ENCODE measurements around the gene SLC18A3. TPM values are rescaled to one million over a fixed set of nuclear protein-coding genes. Genes with fewer than 3 reads are reported as not detected.

The SLC18A3 gene
- polyA plus RNA-seq, 1 donor (not counting 4 experiments of a cell fraction or from before 2014, with no cell fraction given) = not detected

DNA sequence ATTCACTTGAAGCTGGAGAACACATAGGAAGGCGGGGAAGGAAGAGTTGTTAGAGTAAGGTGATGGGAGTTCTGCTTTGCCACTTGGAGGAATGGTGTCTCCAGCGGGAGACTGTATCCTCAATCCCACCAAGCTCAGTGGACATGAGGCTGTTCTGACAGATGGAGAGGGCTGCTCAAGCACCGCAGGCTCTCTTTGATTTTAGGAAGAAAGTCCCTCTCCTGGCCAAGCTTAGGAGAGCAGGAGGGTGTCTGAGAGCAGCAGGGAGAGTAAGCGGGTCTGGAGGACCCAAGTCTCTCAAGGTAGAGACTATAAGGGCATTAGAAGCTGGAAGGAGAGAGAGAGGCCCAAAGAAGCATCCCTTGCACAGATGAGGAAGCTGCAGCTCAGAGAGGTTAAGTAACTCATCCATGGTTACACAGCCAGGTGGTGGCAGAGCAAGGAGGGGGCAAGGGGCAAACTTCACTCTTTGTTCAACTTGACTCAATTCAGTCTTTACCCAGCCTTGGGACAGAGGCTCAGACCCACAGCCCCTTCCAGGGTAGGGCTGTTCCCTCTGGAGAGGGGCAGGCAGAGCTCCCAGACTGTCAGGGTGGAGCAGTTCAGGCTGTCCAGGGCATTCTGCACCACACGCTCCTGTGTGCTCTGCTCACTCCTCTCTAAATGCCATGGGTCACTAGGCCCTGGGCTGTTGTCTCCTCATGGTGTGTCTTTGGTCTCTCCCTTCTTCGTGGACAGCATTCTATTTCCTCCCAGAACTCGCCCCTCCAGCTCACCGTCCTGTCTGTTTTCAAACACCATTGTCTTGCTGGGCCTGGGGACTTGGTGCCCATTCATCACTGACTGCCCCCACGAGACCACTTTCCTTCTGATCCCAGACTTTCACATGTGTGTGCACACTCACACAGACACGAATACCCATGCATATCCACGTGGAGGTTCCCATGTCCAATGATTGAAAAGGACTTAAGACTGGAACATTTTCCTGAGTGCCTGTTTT lies 12.6 kb downstream of the SLC18A3 start:
- Histone ChIP-seq H3K36me3 (ENCODE audit: control insufficient read depth in 2 of 2, extremely low read depth in 1 of 2, insufficient read depth in 2 of 2, low read length in 2 of 2) (no peaks in the 10 kb centered on the region), H3K4me1 (ENCODE audit: control insufficient read depth, extremely low read depth, insufficient read depth, low read length) (peaks cover 9% of the 10 kb centered on the region), H2AFZ (ENCODE audit: control insufficient read depth, low read length) (no peak overlapping the region), H3K79me2 (ENCODE audit: control insufficient read depth, insufficient read depth, low read length) (no peaks in the 10 kb centered on the region), H3K27ac (ENCODE audit: control insufficient read depth, insufficient read depth, low read length) (no peak overlapping the region), H3K27me3 (ENCODE audit: control insufficient read depth, extremely low read depth, insufficient read depth, low read length) (peaks cover 14% of the 10 kb centered on the region), H3K9ac (ENCODE audit: control insufficient read depth, extremely low read depth, insufficient read depth, low read length) (no peak overlapping the region), H3K4me2 (ENCODE audit: control insufficient read depth, extremely low read depth, insufficient read depth, low read depth, low read length) (no peak overlapping the region), H4K20me1 (ENCODE audit: control insufficient read depth, extremely low read depth, insufficient read depth, low read length) (no peaks in the 10 kb centered on the region), H3K4me3 (ENCODE audit: control insufficient read depth in 2 of 3, extremely low read depth in 1 of 3, insufficient read depth in 2 of 3, low read depth in 1 of 3, low read length in 3 of 3) (no peak overlapping the region), H3K9me3 (ENCODE audit: control insufficient read depth, low read depth, low read length) (no peaks in the 10 kb centered on the region), H3K9me1 (ENCODE audit: control insufficient read depth, extremely low read depth, insufficient read depth, low read length) (no peaks in the 10 kb centered on the region)
- FAIRE-seq (no peak), DNase-seq (ENCODE audit: low read depth, low spot score) (no peak)
- TF ChIP-seq EZH2 (IDR thresholded peaks at IDR 0.05; ENCODE audit: low read length) = no peak
- TF ChIP-seq, protein P1, sequence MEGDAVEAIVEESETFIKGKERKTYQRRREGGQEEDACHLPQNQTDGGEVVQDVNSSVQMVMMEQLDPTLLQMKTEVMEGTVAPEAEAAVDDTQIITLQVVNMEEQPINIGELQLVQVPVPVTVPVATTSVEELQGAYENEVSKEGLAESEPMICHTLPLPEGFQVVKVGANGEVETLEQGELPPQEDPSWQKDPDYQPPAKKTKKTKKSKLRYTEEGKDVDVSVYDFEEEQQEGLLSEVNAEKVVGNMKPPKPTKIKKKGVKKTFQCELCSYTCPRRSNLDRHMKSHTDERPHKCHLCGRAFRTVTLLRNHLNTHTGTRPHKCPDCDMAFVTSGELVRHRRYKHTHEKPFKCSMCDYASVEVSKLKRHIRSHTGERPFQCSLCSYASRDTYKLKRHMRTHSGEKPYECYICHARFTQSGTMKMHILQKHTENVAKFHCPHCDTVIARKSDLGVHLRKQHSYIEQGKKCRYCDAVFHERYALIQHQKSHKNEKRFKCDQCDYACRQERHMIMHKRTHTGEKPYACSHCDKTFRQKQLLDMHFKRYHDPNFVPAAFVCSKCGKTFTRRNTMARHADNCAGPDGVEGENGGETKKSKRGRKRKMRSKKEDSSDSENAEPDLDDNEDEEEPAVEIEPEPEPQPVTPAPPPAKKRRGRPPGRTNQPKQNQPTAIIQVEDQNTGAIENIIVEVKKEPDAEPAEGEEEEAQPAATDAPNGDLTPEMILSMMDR (optimal IDR thresholded peaks at IDR 0.05 in 1 of 3, IDR thresholded peaks at IDR 0.05 in 1 of 3, conservative IDR thresholded peaks at IDR 0.05 in 1 of 3; ENCODE audit: extremely low read depth in 1 of 3, insufficient read depth in 2 of 3, low read length in 3 of 3) = no peak
- dilution Hi-C loops (cut with MboI; ENCODE audit: extremely low pct_ligation_motif_present, low sequenced_read_pairs) = no loop called here

DNA sequence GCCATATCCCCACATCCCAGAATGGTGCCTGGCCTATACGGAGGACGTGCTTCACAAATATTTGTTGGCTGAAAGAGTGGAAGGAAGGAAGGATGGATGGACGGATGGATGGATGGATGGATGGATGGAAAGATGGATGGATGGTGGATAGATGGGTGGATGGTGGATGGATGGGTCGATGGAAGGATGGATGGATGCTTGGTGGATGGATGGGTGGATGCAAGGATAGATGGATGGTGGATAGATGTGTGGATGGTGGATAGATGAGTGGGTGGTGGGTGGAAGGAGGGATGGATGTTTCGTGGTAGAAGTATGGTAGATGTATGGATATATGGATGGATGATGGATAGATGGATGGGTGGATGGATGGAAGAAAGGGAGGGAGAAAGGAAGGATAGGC lies 14.5 kb downstream of the SLC18A3 start:
- no peaks in the 10 kb centered on the region for H3K36me3 ChIP-seq (ENCODE audit: control insufficient read depth in 2 of 2, extremely low read depth in 1 of 2, insufficient read depth in 2 of 2, low read length in 2 of 2)
- no peaks in the 10 kb centered on the region for H3K9me3 ChIP-seq (ENCODE audit: control insufficient read depth, low read depth, low read length)
- DNase-seq (ENCODE audit: low read depth, low spot score) (no peak), FAIRE-seq (no peak)
- no peaks in the 10 kb centered on the region for H3K79me2 ChIP-seq (ENCODE audit: control insufficient read depth, insufficient read depth, low read length)
- H3K4me1 ChIP-seq (ENCODE audit: control insufficient read depth, extremely low read depth, insufficient read depth, low read length) = peaks cover 9% of the 10 kb centered on the region
- H3K9me1 ChIP-seq (ENCODE audit: control insufficient read depth, extremely low read depth, insufficient read depth, low read length) = no peaks in the 10 kb centered on the region
- H3K4me3 ChIP-seq (ENCODE audit: control insufficient read depth in 2 of 3, extremely low read depth in 1 of 3, insufficient read depth in 2 of 3, low read depth in 1 of 3, low read length in 3 of 3) = no peak overlapping the region
- no peak overlapping the region for H3K27ac ChIP-seq (ENCODE audit: control insufficient read depth, insufficient read depth, low read length)
- TF ChIP-seq, protein P1 (optimal IDR thresholded peaks at IDR 0.05 in 1 of 3, IDR thresholded peaks at IDR 0.05 in 1 of 3, conservative IDR thresholded peaks at IDR 0.05 in 1 of 3; ENCODE audit: extremely low read depth in 1 of 3, insufficient read depth in 2 of 3, low read length in 3 of 3) = no peak
- TF ChIP-seq EZH2 (IDR thresholded peaks at IDR 0.05; ENCODE audit: low read length) = no peak
- H3K9ac ChIP-seq (ENCODE audit: control insufficient read depth, extremely low read depth, insufficient read depth, low read length) = no peak overlapping the region
- dilution Hi-C loops (cut with MboI; ENCODE audit: extremely low pct_ligation_motif_present, low sequenced_read_pairs) = no loop called here
- no peak overlapping the region for H3K4me2 ChIP-seq (ENCODE audit: control insufficient read depth, extremely low read depth, insufficient read depth, low read depth, low read length)
- H2AFZ ChIP-seq (ENCODE audit: control insufficient read depth, low read length) = no peak overlapping the region
- H4K20me1 ChIP-seq (ENCODE audit: control insufficient read depth, extremely low read depth, insufficient read depth, low read length) = no peaks in the 10 kb centered on the region
- peaks cover 10% of the 10 kb centered on the region for H3K27me3 ChIP-seq (ENCODE audit: control insufficient read depth, extremely low read depth, insufficient read depth, low read length)

Measured in keratinocyte (primary cell).